HTERT RPE-1 (cell line): ENCODE results near the gene PLIN4.

ENCODE experiments used
- in situ Hi-C: fragments of 300-500 bp; cut with MboI; formaldehyde crosslinking; loops from 4 replicates; pipeline ENCODE4 v1.14.3; 2020; ENCODE audit warnings: low sequenced_read_pairs

Gene PLIN4

GRCh38 chr19:4508698-4509097, 9.6 kb downstream of the PLIN4 start:
- in situ Hi-C loops = no loop called here

- in situ Hi-C loops = no loop called here
Measured at GRCh38 chr19:4507804-4508203, 10.5 kb downstream of the PLIN4 start.

GRCh38 chr19:4507150-4507452, 11.2 kb downstream of the PLIN4 start:
- in situ Hi-C loops = no loop called here

- in situ Hi-C loops = no loop called here
Measured at GRCh38 chr19:4506449-4507149, 11.7 kb downstream of the PLIN4 start.

GRCh38 chr19:4505570-4506448, 12.5 kb downstream of the PLIN4 start:
- in situ Hi-C loops = no loop called here

- in situ Hi-C loops = no loop called here
Measured at GRCh38 chr19:4504891-4505569, 13.3 kb downstream of the PLIN4 start.

- in situ Hi-C loops = no loop called here
Measured at GRCh38 chr19:4504297-4504701, 14.0 kb downstream of the PLIN4 start.

- in situ Hi-C loops = no loop called here
Measured at GRCh38 chr19:4503825-4504170, 14.5 kb downstream of the PLIN4 start.

GRCh38 chr19:4503132-4503824, 15.0 kb downstream of the PLIN4 start:
- in situ Hi-C loops = no loop called here

- in situ Hi-C loops = no loop called here
Measured at GRCh38 chr19:4502282-4503131, 15.8 kb downstream of the PLIN4 start.

GRCh38 chr19:4501691-4502090, 16.6 kb downstream of the PLIN4 start:
- in situ Hi-C loops = no loop called here

- in situ Hi-C loops = no loop called here
Measured at GRCh38 chr19:4500841-4501591, 17.3 kb downstream of the PLIN4 start.

- in situ Hi-C loops = no loop called here
Measured at GRCh38 chr19:4499855-4500254, 18.4 kb downstream of the PLIN4 start.

- in situ Hi-C loops = no loop called here
Measured at GRCh38 chr19:4499318-4499717, 19.0 kb downstream of the PLIN4 start.

GRCh38 chr19:4498694-4499093, 19.6 kb downstream of the PLIN4 start:
- in situ Hi-C loops = no loop called here

GRCh38 chr19:4497770-4498389, 20.4 kb downstream of the PLIN4 start:
- in situ Hi-C loops = no loop called here

GRCh38 chr19:4496304-4496703, 22.0 kb downstream of the PLIN4 start:
- in situ Hi-C loops = no loop called here

- in situ Hi-C loops = no loop called here
Measured at GRCh38 chr19:4495471-4495870, 22.8 kb downstream of the PLIN4 start.

GRCh38 chr19:4494691-4495064, 23.6 kb downstream of the PLIN4 start:
- in situ Hi-C loops = no loop called here
